Keratinocyte (primary cell): ENCODE data around the gene TEX48. TPM values are rescaled to one million over a fixed set of nuclear protein-coding genes. Genes with fewer than 3 reads are reported as not detected.

Experiments
- DNase-seq: peaks from one replicate; pipeline ENCODE4 v3.0.0-alpha.2; 2011; ENCODE audit warnings: low read depth, missing footprints, low spot score
- FAIRE-seq: peaks from 2 replicates; lab custom pipeline; 2011; peaks lifted over from hg19 to GRCh38; lab: Jason Lieb, UNC
- H2AFZ ChIP-seq: 2 replicates; pipeline ENCODE4 v1.6.0; 2012; ENCODE audit warnings: low read length, control low read depth, inconsistent platforms; ENCODE audit not compliant: control insufficient read depth
- H3K27ac ChIP-seq: 2 replicates; pipeline ENCODE4 v1.5.1; 2011; ENCODE audit warnings: low read length; ENCODE audit not compliant: control insufficient read depth, insufficient read depth
- H3K27me3 ChIP-seq: 3 replicates; pipeline ENCODE4 v1.6.0; 2011; ENCODE audit warnings: low read length; ENCODE audit not compliant: control insufficient read depth, insufficient read depth; ENCODE audit errors: extremely low read depth
- H3K36me3 ChIP-seq, 2 experiments: 2 replicates in 1 of 2; 3 replicates in 1 of 2; pipeline ENCODE4 v1.5.1; 2011; ENCODE audit warnings: low read length in 2 of 2, mild to moderate bottlenecking in 1 of 2; ENCODE audit not compliant: control insufficient read depth in 2 of 2, insufficient read depth in 2 of 2; ENCODE audit errors: extremely low read depth in 1 of 2
- H3K4me1 ChIP-seq: 3 replicates; pipeline ENCODE4 v1.5.1; 2011; ENCODE audit warnings: low read length; ENCODE audit not compliant: control insufficient read depth, insufficient read depth; ENCODE audit errors: extremely low read depth
- H3K4me2 ChIP-seq: 3 replicates; pipeline ENCODE4 v1.6.0; 2011; ENCODE audit warnings: low read depth, low read length; ENCODE audit not compliant: control insufficient read depth, insufficient read depth; ENCODE audit errors: extremely low read depth
- H3K4me3 ChIP-seq, 3 experiments: fragments of 200-600 bp in 1 of 3; sonication (generic) in 1 of 3; 2 replicates in 2 of 3; 3 replicates in 1 of 3; pipeline ENCODE4 v1.5.1; 2011 to 2016; ENCODE audit warnings: low read length in 3 of 3, mild to moderate bottlenecking in 3 of 3, control low read depth in 2 of 3, inconsistent platforms in 1 of 3, low read depth in 1 of 3, mixed read lengths in 1 of 3, mixed run types in 1 of 3, moderate library complexity in 1 of 3; ENCODE audit not compliant: control insufficient read depth in 2 of 3, insufficient read depth in 2 of 3; ENCODE audit errors: extremely low read depth in 1 of 3
- H3K79me2 ChIP-seq: 2 replicates; pipeline ENCODE4 v1.6.0; 2012; ENCODE audit warnings: low read length; ENCODE audit not compliant: control insufficient read depth, insufficient read depth
- H3K9ac ChIP-seq: 3 replicates; pipeline ENCODE4 v1.6.0; 2011; ENCODE audit warnings: low read length; ENCODE audit not compliant: control insufficient read depth, insufficient read depth; ENCODE audit errors: extremely low read depth
- H3K9me1 ChIP-seq: 3 replicates; pipeline ENCODE4 v1.6.0; 2011; ENCODE audit warnings: low read length; ENCODE audit not compliant: control insufficient read depth, insufficient read depth; ENCODE audit errors: extremely low read depth
- H3K9me3 ChIP-seq: 2 replicates; pipeline ENCODE4 v1.5.1; 2012; ENCODE audit warnings: low read depth, low read length; ENCODE audit not compliant: control insufficient read depth
- H4K20me1 ChIP-seq: 3 replicates; pipeline ENCODE4 v1.6.0; 2011; ENCODE audit warnings: low read length; ENCODE audit not compliant: control insufficient read depth, insufficient read depth; ENCODE audit errors: extremely low read depth
- CTCF ChIP-seq, 3 experiments: IDR thresholded peaks in 1 of 3; conservative IDR thresholded peaks in 1 of 3; optimal IDR thresholded peaks in 1 of 3; 2 replicates in 2 of 3; 3 replicates in 1 of 3; pipeline versions ENCODE3 to v1.5.1; 2011; ENCODE audit warnings: low read length in 3 of 3, mild to moderate bottlenecking in 3 of 3, moderate library complexity in 2 of 3, control low read depth in 1 of 3, inconsistent platforms in 1 of 3; ENCODE audit not compliant: insufficient read depth in 2 of 3; ENCODE audit errors: extremely low read depth in 1 of 3
- EZH2 ChIP-seq: IDR thresholded peaks from one replicate; pipeline ENCODE4 v1.6.1; 2012; ENCODE audit warnings: inconsistent platforms, mild to moderate bottlenecking, low read length, moderate library complexity
- dilution Hi-C: fragments of 300-500 bp; cut with MboI; formaldehyde crosslinking; loops from one replicate; pipeline ENCODE4 v1.7.0; 2020; ENCODE audit warnings: low sequenced_read_pairs; ENCODE audit not compliant: extremely low pct_ligation_motif_present
- polyA plus RNA-seq, 5 experiments: library from polyadenylated mRNA; depleted of rRNA in 3 of 5; stranded (reverse) in 3 of 5; stranded (forward) in 1 of 5; unstranded in 1 of 5; fragments of >200 nt; gene quantifications; 1 replicate in 1 of 5; 2 replicates in 3 of 5; 3 replicates in 1 of 5; pipeline versions ENCODE4 v1.2.1 to v1.2.3, GENCODE V29; 2011 to 2012; ENCODE audit warnings: missing spikeins in 2 of 5, low read depth in 1 of 5, low replicate concordance in 1 of 5

TEX48 gene
- polyA plus RNA-seq, 1 donor (not counting 4 experiments of a cell fraction or from before 2014, with no cell fraction given), result not detected

- Histone ChIP-seq H3K9ac (no peak overlapping the region), H3K79me2 (no peaks in the 10 kb centered on the region), H3K9me3 (no peaks in the 10 kb centered on the region), H4K20me1 (no peaks in the 10 kb centered on the region), H3K9me1 (no peaks in the 10 kb centered on the region), H3K36me3 (no peaks in the 10 kb centered on the region), H3K4me2 (no peak overlapping the region), H3K27ac (no peak overlapping the region), H3K4me1 (peaks cover 22% of the 10 kb centered on the region), H3K4me3 (no peak overlapping the region), H2AFZ (no peak overlapping the region), H3K27me3 (no peaks in the 10 kb centered on the region)
- dilution Hi-C loops, result no loop called here
- TF ChIP-seq CTCF (optimal IDR thresholded peaks at IDR 0.05 in 1 of 3, IDR thresholded peaks at IDR 0.05 in 1 of 3, conservative IDR thresholded peaks at IDR 0.05 in 1 of 3; ENCODE audit: extremely low read depth in 1 of 3, insufficient read depth in 2 of 3, low read length in 3 of 3) (no peak), EZH2 (no peak)
- DNase-seq (no peak), FAIRE-seq (no peak)
Measured at GRCh38 chr9:114724744-114725143, 42.8 kb upstream of the TEX48 start.

DNA sequence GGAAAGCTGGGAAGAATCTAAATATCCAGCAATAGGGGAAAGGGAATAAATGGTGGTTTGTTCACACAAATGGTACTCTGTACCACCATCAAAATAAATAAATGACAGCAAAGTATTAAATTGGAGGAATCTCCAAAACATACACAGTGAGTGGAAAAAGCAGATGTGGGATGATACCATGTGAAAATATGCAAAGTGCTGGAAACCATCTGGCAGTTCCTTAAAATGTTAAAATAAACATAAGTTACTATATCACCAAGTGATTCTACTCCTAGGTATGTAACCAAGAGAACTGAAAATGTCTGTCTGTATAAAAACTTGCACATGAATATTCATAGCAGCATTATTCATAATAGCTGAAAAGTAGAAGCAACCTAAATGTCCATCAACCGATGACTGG lies 41.9 kb upstream of the TEX48 start:
- no peak overlapping the region for H3K4me3 ChIP-seq
- H3K36me3 ChIP-seq, result no peaks in the 10 kb centered on the region
- no peaks in the 10 kb centered on the region for H3K79me2 ChIP-seq
- H3K9me3 ChIP-seq, result no peaks in the 10 kb centered on the region
- H3K9me1 ChIP-seq, result no peaks in the 10 kb centered on the region
- peaks cover 27% of the 10 kb centered on the region for H3K4me1 ChIP-seq
- H2AFZ ChIP-seq, result no peak overlapping the region
- H4K20me1 ChIP-seq, result no peaks in the 10 kb centered on the region
- H3K4me2 ChIP-seq, result no peak overlapping the region
- DNase-seq (no peak), FAIRE-seq (no peak)
- H3K27ac ChIP-seq, result no peak overlapping the region
- no peak overlapping the region for H3K9ac ChIP-seq
- dilution Hi-C loops, result no loop called here
- TF ChIP-seq EZH2, result no peak
- no peak for TF ChIP-seq CTCF (optimal IDR thresholded peaks at IDR 0.05 in 1 of 3, IDR thresholded peaks at IDR 0.05 in 1 of 3, conservative IDR thresholded peaks at IDR 0.05 in 1 of 3; ENCODE audit: extremely low read depth in 1 of 3, insufficient read depth in 2 of 3, low read length in 3 of 3)
- no peaks in the 10 kb centered on the region for H3K27me3 ChIP-seq
